GM21786 (cell line): ENCODE data around the gene RNASEL.
"Not testable (repeated sequence)": the region's sequence is repeated elsewhere in the genome, so short reads cannot be mapped to it uniquely, and the experiment has no call there.

Experiments used
- ATAC-seq: cut with Tn5 transposase; IDR thresholded peaks from one replicate; pipeline ENCODE4 v1.9.1; 2021; ENCODE audit not compliant: unreplicated experiment

The RNASEL gene

GRCh38 chr1:182588500-182589396, at the start of gene RNASEL:
RNASEL (minus strand) TSS chr1:182589256; CDS start chr1:182586806, 2,450 bp downstream.
- peak; percentile 80 for ATAC-seq

GRCh38 chr1:182637769-182638168, 48.7 kb upstream of the RNASEL start:
- ATAC-seq = no peak

GRCh38 chr1:182635871-182636270, 46.8 kb upstream of the RNASEL start:
- ATAC-seq = no peak

- ATAC-seq = no peak
Measured at GRCh38 chr1:182634306-182635072, 45.4 kb upstream of the RNASEL start.

GRCh38 chr1:182633657-182634281, 44.7 kb upstream of the RNASEL start:
- ATAC-seq = no peak

GRCh38 chr1:182633031-182633430, 44.0 kb upstream of the RNASEL start:
- ATAC-seq = no peak

- not testable (repeated sequence) for ATAC-seq
Measured at GRCh38 chr1:182632441-182632857, 43.4 kb upstream of the RNASEL start.

GRCh38 chr1:182631954-182632353, 42.9 kb upstream of the RNASEL start:
- no peak for ATAC-seq

- no peak for ATAC-seq
Measured at GRCh38 chr1:182631053-182631677, 42.1 kb upstream of the RNASEL start.

GRCh38 chr1:182630586-182630985, 41.5 kb upstream of the RNASEL start:
- no peak for ATAC-seq

GRCh38 chr1:182629499-182630096, 40.5 kb upstream of the RNASEL start:
- peak; percentile 74 for ATAC-seq

- ATAC-seq = no peak
Measured at GRCh38 chr1:182629080-182629479, 40.0 kb upstream of the RNASEL start.

GRCh38 chr1:182628657-182629056, 39.6 kb upstream of the RNASEL start:
- ATAC-seq = no peak

GRCh38 chr1:182627622-182628021, 38.6 kb upstream of the RNASEL start:
- ATAC-seq = no peak

GRCh38 chr1:182626527-182626926, 37.5 kb upstream of the RNASEL start:
- ATAC-seq = no peak

- ATAC-seq = no peak
Measured at GRCh38 chr1:182625719-182626504, 36.9 kb upstream of the RNASEL start.

- no peak for ATAC-seq
Measured at GRCh38 chr1:182625024-182625423, 36.0 kb upstream of the RNASEL start.

GRCh38 chr1:182624577-182624976, 35.5 kb upstream of the RNASEL start:
- no peak for ATAC-seq

- peak; percentile 51 for ATAC-seq
Measured at GRCh38 chr1:182622901-182623528, 34.0 kb upstream of the RNASEL start.
